GM12873 (cell line): Measurements from ENCODE around the gene PSAP.

ENCODE experiments used
- TF ChIP-seq, protein P1 (sequence below): IDR thresholded peaks from 2 replicates; pipeline ENCODE4 v1.5.1; 2012; ENCODE audit warnings: low read depth, mild to moderate bottlenecking, moderate library complexity, low read length, control low read depth; ENCODE audit not compliant: insufficient read depth; ENCODE audit errors: missing control alignments

Gene PSAP

DNA sequence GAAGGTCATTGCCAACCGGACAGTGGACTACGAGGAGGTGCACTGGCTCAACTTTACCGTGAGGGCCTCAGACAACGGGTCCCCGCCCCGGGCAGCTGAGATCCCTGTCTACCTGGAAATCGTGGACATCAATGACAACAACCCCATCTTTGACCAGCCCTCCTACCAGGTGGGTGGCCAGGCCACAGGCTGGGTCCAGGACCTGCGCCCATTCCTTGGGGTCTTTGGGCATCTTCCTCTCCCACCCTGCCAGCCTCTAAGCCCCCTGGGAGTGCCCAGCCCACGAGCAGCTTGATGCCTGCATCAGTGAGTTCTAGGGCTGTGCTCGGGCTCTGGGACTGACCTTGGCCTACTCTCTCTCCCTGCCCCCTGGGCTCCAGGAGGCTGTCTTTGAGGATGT is 51.9 kb downstream of the PSAP start:
- TF ChIP-seq, protein P1, sequence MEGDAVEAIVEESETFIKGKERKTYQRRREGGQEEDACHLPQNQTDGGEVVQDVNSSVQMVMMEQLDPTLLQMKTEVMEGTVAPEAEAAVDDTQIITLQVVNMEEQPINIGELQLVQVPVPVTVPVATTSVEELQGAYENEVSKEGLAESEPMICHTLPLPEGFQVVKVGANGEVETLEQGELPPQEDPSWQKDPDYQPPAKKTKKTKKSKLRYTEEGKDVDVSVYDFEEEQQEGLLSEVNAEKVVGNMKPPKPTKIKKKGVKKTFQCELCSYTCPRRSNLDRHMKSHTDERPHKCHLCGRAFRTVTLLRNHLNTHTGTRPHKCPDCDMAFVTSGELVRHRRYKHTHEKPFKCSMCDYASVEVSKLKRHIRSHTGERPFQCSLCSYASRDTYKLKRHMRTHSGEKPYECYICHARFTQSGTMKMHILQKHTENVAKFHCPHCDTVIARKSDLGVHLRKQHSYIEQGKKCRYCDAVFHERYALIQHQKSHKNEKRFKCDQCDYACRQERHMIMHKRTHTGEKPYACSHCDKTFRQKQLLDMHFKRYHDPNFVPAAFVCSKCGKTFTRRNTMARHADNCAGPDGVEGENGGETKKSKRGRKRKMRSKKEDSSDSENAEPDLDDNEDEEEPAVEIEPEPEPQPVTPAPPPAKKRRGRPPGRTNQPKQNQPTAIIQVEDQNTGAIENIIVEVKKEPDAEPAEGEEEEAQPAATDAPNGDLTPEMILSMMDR = no peak

DNA sequence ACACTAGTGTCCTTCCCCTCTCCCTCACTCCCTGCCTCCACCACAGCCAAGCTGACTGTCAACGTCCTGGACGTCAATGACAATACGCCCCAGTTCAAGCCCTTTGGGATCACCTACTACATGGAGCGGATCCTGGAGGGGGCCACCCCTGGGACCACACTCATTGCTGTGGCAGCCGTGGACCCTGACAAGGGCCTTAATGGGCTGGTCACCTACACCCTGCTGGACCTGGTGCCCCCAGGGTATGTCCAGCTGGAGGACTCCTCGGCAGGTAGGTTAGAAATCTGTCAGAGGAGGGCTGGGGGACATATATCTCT is 52.8 kb downstream of the PSAP start:
- TF ChIP-seq, protein P1 = no peak

DNA sequence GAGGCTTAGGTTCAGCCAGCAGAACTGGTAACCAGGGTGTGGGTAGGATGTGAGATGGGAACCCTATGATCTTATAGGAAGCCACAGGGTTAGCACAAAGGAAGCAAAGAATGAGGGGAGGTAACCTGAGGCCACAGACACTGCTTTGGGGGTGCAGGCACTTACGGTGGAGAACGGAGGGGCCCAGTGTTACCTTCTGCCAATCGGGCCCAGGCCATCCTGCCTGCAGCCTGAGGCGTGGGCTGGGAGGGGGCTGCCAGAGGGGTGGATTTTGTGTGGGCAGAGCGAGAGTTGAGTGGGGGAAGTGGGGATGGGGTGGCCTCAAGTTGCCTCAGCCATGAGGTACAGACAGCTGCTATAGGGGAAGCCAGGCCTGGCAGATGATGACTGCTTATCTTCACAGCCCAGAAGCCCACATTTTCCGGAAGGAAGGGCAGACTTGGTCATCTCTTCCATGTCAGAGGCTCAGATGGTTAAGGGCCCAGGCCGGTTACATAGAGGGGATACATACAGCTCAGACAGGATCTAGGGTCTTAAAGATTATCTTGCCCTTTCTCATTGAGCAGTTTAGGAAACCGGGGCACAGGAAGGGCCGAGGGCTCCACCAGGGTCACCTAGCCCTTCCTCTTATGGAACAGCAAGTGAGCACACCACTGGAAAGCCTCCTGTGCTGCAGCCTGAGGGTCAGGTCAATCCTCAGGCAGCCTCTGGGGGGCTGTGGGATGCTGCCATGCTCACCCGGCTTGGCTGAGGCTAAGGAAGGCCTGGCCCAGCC is 53.3 kb downstream of the PSAP start:
- TF ChIP-seq, protein P1 = no peak

DNA sequence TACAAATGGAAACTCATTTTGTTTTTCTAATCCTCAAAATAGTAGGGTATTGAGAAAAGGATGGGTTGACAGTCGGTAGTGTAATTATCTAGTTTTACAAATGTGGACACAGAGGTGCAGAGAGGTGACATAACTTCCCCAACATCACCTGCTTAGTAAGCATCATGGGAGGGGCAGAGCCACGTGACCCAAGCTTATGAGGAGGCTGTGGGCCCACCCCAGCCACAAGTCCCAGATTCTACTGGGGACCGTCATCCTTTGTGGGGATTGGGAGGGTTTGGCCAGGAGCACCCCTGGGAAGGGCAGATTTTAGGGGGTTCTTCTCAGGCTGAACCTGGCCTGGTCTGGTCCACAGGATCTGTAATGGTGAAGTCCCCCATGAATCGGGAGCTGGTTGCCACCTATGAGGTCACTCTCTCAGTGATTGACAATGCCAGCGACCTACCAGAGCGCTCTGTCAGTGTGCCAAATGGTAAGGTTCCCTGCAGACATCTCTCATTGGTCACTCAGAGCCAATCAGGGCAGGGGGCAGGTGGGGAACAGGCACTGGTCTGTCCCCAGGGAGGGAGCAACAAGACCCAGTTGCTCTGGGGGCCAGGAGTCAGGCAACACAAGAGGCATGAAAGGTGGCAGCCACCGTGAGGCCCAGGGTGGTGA is 54.2 kb downstream of the PSAP start:
- TF ChIP-seq, protein P1 = no peak

DNA sequence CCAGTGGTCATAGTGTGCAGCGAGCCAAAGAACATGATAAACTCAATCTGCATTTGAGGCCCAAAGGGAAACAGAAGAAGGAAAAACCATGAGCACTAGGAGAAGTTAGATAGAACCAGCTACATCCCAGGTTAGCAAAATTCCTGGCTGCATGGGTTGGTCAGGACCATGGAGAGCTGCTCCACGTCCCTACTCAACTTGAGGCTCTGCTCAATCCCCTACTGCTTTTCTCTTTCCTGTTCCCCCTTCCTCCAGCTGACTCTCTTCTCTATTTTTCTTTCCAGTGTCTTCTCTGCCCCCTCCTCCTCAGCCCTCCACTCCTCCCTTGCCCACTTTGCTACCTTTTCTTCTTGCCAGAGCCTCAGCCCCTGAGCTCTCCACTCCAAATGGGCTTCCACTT is 55.8 kb downstream of the PSAP start:
- TF ChIP-seq, protein P1 = no peak

DNA sequence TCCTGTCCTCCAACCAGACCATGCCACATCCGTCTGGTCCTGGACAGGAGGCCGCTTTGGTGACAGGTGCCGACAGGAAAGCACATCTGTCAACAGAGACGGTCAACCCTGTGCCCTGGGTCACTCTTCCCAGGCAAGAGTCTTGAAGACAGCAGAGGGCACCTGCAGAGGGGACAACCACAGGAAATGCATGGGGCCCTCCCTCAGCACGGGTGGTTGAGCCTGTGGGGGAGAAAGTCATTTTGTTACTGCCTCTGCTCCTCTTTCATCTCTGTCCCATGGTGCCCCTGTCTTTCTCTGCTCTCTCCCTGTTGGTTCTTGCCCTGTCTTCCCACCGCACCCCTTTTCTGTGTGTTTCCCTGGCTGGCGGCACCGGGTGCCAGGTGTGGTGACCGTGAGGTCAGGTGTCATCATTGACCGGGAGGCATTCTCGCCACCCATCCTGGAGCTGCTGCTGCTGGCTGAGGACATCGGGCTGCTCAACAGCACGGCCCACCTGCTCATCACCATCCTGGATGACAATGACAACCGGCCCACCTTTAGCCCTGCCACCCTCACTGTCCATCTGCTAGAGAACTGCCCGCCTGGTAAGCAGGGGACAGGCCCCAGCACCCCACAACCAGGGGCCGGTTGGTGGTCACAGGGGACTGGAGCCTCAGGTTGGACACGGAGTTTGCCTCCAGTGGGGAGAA is 60.2 kb downstream of the PSAP start:
- TF ChIP-seq, protein P1 = no peak

DNA sequence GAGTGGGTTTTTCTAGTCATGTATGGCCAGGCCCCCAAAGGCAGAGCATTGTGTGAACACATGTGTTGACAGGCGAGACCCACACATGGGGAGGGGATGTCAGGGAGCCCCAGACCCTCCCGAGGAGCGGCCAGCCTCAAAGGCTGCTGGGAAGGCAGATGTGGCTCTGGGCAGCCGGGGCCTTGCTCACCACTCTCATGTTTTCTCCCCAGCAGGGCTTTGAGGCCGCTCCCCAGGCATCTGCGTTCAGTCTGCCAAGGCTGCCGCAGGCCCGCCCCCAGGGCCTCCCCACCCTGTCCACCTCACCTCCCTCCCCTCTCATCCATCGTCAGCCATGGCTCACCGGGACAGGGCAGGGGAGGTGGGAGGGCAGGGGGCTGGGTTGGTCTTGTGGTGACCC is 61.2 kb downstream of the PSAP start:
- TF ChIP-seq, protein P1 = no peak
